OCI-LY3 (cell line): ENCODE measurements around the gene GAA.

Source experiments
- CTCF ChIP-seq: fragments of 200-600, 300-600 bp; sonication (generic); IDR thresholded peaks from 2 replicates; pipeline ENCODE4 v1.5.1; 2014; ENCODE audit warnings: antibody characterized with exemption, low read length, low read depth
- EZH2phosphoT487 ChIP-seq: fragments of 200-600 bp; shearing (Covaris generic); IDR thresholded peaks from 2 replicates; pipeline ENCODE4 v1.6.1; 2018; ENCODE audit warnings: antibody characterized with exemption, mixed run types, low read depth

DNA sequence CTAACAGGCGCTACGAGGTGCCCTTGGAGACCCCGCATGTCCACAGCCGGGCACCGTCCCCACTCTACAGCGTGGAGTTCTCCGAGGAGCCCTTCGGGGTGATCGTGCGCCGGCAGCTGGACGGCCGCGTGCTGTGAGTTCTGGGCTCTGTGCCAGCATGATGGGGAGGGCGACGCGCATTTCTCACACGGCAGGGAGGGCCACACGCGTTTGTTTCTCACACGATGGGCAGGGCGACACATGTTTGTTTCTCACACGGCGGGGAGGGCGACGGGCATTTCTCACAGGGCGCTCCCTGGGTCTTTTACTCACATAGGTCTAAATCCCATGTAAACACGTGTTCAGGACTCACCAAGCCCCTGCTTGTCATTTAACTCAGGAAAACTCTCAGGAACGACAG lies 4.4 kb downstream of the GAA start:
- TF ChIP-seq CTCF (no peak), EZH2phosphoT487 (no peak)
